Panc1 (cell line): ENCODE results near the gene MRPL54. TPM values are rescaled to one million over a fixed set of nuclear protein-coding genes. Genes with fewer than 3 reads are reported as not detected.
A peak's percentile ranks its signal among the peaks of the same experiment; 100 is the strongest.

Source experiments
- ATAC-seq: fragments of 200-7000 bp; cut with Tn5 transposase; 2 replicates; pipeline ENCODE4 v1.9.1; 2020; ENCODE audit warnings: mild to moderate bottlenecking, moderate library complexity
- BruUV-seq: library from RNA; stranded (reverse); fragments of 400-500 nt; replicated peaks from 2 replicates; lab custom pipeline; 2021; lab: Mats Ljungman, UMichigan
- CTCF ChIA-PET: fragments of 300-600 bp; sonication (Branson Sonifier 250); formaldehyde crosslinking; loops from one replicate; lab custom pipeline; 2022; ENCODE audit warnings: antibody characterized with exemption; lab: Charles Lee
- POLR2A ChIA-PET: fragments of 300-600 bp; sonication (Branson Sonifier 250); formaldehyde crosslinking; loops from one replicate; lab custom pipeline; 2022; ENCODE audit warnings: antibody characterized with exemption; lab: Charles Lee
- DNase-seq: peaks from one replicate; pipeline ENCODE4 v3.0.0-alpha.2; 2010; ENCODE audit warnings: low read depth, low spot score
- H3K27ac ChIP-seq: 2 replicates; pipeline ENCODE4 v1.5.1; 2011; ENCODE audit warnings: mild to moderate bottlenecking, low read length, inconsistent platforms
- H3K27me3 ChIP-seq: fragments of 200-500 bp; sonication (Bioruptor generic); 2 replicates; pipeline ENCODE4 v1.6.0; 2014; ENCODE audit warnings: low read length, inconsistent platforms; ENCODE audit not compliant: control insufficient read depth, insufficient read depth
- H3K36me3 ChIP-seq: fragments of 200-500 bp; sonication (Bioruptor generic); 2 replicates; pipeline ENCODE4 v1.5.1; 2014; ENCODE audit warnings: inconsistent platforms, mild to moderate bottlenecking, low read length, moderate library complexity; ENCODE audit not compliant: control insufficient read depth, insufficient read depth
- H3K4me1 ChIP-seq: 2 replicates; pipeline ENCODE4 v1.5.1; 2011; ENCODE audit warnings: inconsistent platforms, mild to moderate bottlenecking, low read length, moderate library complexity; ENCODE audit not compliant: control insufficient read depth, insufficient read depth
- H3K4me3 ChIP-seq, 2 experiments: 2 replicates each; pipeline ENCODE4 v1.5.1; 2011 to 2012; ENCODE audit warnings: low read depth in 2 of 2, low read length in 2 of 2, mild to moderate bottlenecking in 2 of 2, inconsistent platforms in 1 of 2, moderate library complexity in 1 of 2
- H3K9me3 ChIP-seq: fragments of 200-500 bp; sonication (Bioruptor generic); 2 replicates; pipeline ENCODE4 v1.5.1; 2014; ENCODE audit warnings: low read depth, mild to moderate bottlenecking, inconsistent platforms, low read length, moderate library complexity; ENCODE audit not compliant: control insufficient read depth, insufficient read depth
- CTCF ChIP-seq: fragments of 450-650 bp; IDR thresholded peaks from 2 replicates; pipeline ENCODE4 v1.5.1; 2017; ENCODE audit warnings: mild to moderate bottlenecking
- POLR2AphosphoS5 ChIP-seq: IDR thresholded peaks from 2 replicates; pipeline ENCODE4 v1.6.1; 2012; ENCODE audit warnings: mild to moderate bottlenecking, low read depth, low read length, moderate library complexity
- REST ChIP-seq, 2 experiments: IDR thresholded peaks; 2 replicates each; pipeline ENCODE4 v1.6.1; 2011 to 2012; ENCODE audit warnings: low read depth in 2 of 2, control low read depth in 1 of 2, low read length in 1 of 2, mild to moderate bottlenecking in 1 of 2, moderate library complexity in 1 of 2; ENCODE audit not compliant: insufficient read depth in 1 of 2
- SIN3A ChIP-seq: IDR thresholded peaks from 2 replicates; pipeline ENCODE4 v1.6.1; 2012; ENCODE audit warnings: low read depth, mild to moderate bottlenecking, low read length, moderate library complexity, borderline replicate concordance; ENCODE audit not compliant: insufficient read depth
- TCF7L2 ChIP-seq: IDR thresholded peaks from 2 replicates; pipeline ENCODE4 v1.6.1; 2011; ENCODE audit warnings: mild to moderate bottlenecking, low read depth, low read length, inconsistent platforms
- in situ Hi-C: cut with HindIII; loops from 2 replicates; pipeline ENCODE4 v1.10.0; 2016; ENCODE audit warnings: low sequenced_read_pairs, low pct_unique_long_range_greater_than_20kb
- intact Hi-C: fragments of 100-400 bp; cut with micrococcal nuclease; formaldehyde crosslinking; loops from one replicate; pipeline ENCODE4 v1.10.0; 2022; ENCODE audit not compliant: unreplicated experiment
- total RNA-seq: library from RNA; stranded (reverse); gene quantifications from one replicate; pipeline ENCODE4 v1.2.1, GENCODE V29; 2021; ENCODE audit not compliant: unreplicated experiment

Gene MRPL54
- total RNA-seq, 1 experiment from 2014 or later = 42.8 TPM

- Histone ChIP-seq H3K9me3 (no peaks in the 10 kb centered on the region), H3K27ac (peak within 1 kb of the TSS; percentile 93), H3K4me3 (peak within 1 kb of the TSS; percentile 97 to 98), H3K4me1 (peaks cover 9% of the 10 kb centered on the region), H3K36me3 (peaks cover 4% of the 10 kb centered on the region; the same call in 1 of the 2 replicates), H3K27me3 (no peaks in the 10 kb centered on the region)
- in situ Hi-C loops = no loop called here
- TF ChIP-seq CTCF = peak; percentile 83; the same call in 1 of the 2 replicates
- TF ChIP-seq TCF7L2 = no peak
- no peak for TF ChIP-seq SIN3A
- TF ChIP-seq POLR2AphosphoS5 = peak; percentile 68
- no peak for TF ChIP-seq REST (IDR thresholded peaks at IDR 0.05; ENCODE audit: insufficient read depth in 1 of 2, low read depth in 2 of 2, low read length in 1 of 2)
- peak; percentile 77 for DNase-seq
- peak; percentile 73 for ATAC-seq
- CTCF ChIA-PET = no interaction called here
- intact Hi-C loops = no loop called here
- no TSS peak for BruUV-seq
- POLR2A ChIA-PET = interaction anchor here (1.3 kb wide), 1 partner anchor 15 kb away, joined by 5 read pairs; no protein-coding TSS in a partner anchor
Observed at GRCh38 chr19:3761382-3762129, 926 bp upstream of the MRPL54 start, which contains the start of gene APBA3. Gene APBA3, minus strand, starts transcription at chr19:3761692. Its CDS starts 1,428 bp downstream, at chr19:3760264.

- peaks cover 9% of the 10 kb centered on the region for H3K4me1 ChIP-seq
- BruUV-seq = no TSS peak
- H3K4me3 ChIP-seq = peak overlapping the region; percentile 97 to 98
- POLR2A ChIA-PET = interaction anchor here (0.5 to 1.3 kb wide), 2 partner anchors 13 to 15 kb away, joined by 5 to 18 read pairs; no protein-coding TSS in a partner anchor
- DNase-seq = no peak
- peak overlapping the region; percentile 93 for H3K27ac ChIP-seq
- intact Hi-C loops (no loop called here), in situ Hi-C loops (no loop called here)
- ATAC-seq = no peak
- no peaks in the 10 kb centered on the region for H3K9me3 ChIP-seq
- no peaks in the 10 kb centered on the region for H3K27me3 ChIP-seq
- TF ChIP-seq CTCF = no peak
- TF ChIP-seq REST (IDR thresholded peaks at IDR 0.05; ENCODE audit: insufficient read depth in 1 of 2, low read depth in 2 of 2, low read length in 1 of 2) = no peak
- no peak for TF ChIP-seq SIN3A
- no peak for TF ChIP-seq TCF7L2
- no peak for TF ChIP-seq POLR2AphosphoS5
- CTCF ChIA-PET = interaction anchor here (0.5 kb wide), 2 partner anchors 25 to 290 kb away, joined by 3 to 5 read pairs; no protein-coding TSS in a partner anchor
- H3K36me3 ChIP-seq = peaks cover 4% of the 10 kb centered on the region; the same call in 1 of the 2 replicates
Observed at GRCh38 chr19:3762130-3762473, 380 bp upstream of the MRPL54 start.
